HG02642 (cell line): Measurements from ENCODE around the gene WDR38.
"Not testable (repeated sequence)": the region's sequence is repeated elsewhere in the genome, so short reads cannot be mapped to it uniquely, and the experiment has no call there.

ENCODE experiments used
- ATAC-seq: cut with Tn5 transposase; IDR thresholded peaks from one replicate; pipeline ENCODE4 v1.9.1; 2021; ENCODE audit warnings: mild to moderate bottlenecking; ENCODE audit not compliant: unreplicated experiment, poor library complexity

WDR38 gene

GRCh38 chr9:124831642-124832364, 21.5 kb upstream of the WDR38 start:
- no peak for ATAC-seq

GRCh38 chr9:124834591-124834990, 18.7 kb upstream of the WDR38 start:
- ATAC-seq, result no peak

- no peak for ATAC-seq
Observed at GRCh38 chr9:124835026-124835557, 18.2 kb upstream of the WDR38 start.

DNA sequence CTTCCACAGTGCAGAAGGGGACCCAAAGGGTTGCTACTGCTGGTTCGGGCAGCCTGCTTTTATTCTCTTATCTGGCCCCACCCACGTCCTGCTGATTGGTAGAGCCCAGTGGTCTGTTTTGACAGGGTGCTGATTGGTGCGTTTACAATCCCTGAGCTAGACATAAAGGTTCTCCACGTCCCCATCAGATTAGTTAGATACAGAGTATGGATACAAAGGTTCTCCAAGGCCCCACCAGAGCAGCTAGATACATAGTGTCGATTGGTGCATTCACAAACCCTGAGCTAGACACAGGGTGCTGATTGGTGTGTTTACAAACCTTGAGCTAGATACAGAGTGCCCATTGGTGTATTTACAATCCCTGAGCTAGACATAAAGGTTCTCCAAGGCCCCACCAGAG, 15.1 kb upstream of the WDR38 start:
- not testable (repeated sequence) for ATAC-seq

DNA sequence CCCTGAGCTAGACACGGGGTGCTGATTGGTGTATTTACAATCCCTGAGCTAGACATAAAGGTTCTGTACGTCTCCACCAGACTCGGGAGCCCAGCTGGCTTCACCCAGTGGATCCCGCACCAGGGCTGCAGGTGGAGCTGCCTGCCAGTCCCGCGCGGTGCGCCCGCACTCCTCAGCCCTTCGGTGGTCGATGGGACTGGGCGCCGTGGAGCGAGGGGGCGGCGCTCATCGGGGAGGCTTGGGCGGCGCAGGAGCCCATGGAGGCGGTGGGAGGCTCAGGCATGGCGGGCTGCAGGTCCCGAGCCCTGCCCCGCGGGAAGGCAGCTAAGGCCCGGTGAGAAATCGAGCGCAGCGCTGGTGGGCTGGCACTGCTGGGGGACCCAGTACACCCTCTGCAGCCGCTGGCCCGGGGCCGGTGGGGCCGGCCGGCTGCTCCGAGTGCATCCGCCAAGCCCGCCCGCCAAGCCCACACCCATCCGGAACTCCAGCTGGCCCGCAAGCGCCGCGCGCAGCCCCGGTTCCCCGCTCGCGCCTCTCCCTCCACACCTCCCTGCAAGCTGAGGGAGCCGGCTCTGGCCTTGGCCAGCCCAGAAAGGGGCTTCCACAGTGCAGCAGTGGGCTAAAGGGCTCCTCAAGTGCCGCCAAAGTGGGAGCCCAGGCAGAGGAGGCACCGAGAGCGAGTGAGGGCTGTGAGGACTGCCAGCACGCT, 14.5 kb upstream of the WDR38 start:
- not testable (repeated sequence) for ATAC-seq

GRCh38 chr9:124839612-124840299, 13.5 kb upstream of the WDR38 start:
- no peak for ATAC-seq

DNA sequence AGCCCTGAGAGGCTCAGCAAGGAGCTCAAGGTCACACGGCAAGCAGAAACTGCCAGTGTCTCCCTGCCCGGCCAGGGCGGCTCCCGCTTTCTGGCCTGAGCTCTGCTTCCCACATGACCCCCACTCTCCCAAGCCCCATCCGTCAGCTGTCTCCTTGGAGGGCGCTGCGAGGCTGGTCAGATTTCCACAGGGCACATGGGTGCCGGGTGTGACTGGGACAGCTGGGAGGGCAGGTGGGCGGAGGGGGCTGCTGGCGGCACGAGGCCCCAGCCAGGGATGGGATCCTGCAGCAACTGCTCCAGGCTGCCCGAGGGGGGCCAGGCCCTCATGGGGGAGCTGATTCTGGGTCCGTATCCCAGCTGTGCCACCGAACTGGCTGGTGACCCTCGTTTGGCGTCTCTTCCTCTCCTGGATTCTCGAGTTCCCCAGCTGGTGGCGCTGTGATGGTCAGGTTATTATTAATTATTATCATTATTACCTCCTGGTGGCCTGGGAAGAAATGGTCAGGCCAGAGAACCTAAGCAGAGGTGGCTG, 12.9 kb upstream of the WDR38 start:
- ATAC-seq, result no peak

GRCh38 chr9:124841075-124841821, 12.0 kb upstream of the WDR38 start:
- no peak for ATAC-seq

- ATAC-seq, result no peak
Observed at GRCh38 chr9:124843456-124844034, 9.7 kb upstream of the WDR38 start.

- no peak for ATAC-seq
Observed at GRCh38 chr9:124844291-124844690, 9.0 kb upstream of the WDR38 start.

DNA sequence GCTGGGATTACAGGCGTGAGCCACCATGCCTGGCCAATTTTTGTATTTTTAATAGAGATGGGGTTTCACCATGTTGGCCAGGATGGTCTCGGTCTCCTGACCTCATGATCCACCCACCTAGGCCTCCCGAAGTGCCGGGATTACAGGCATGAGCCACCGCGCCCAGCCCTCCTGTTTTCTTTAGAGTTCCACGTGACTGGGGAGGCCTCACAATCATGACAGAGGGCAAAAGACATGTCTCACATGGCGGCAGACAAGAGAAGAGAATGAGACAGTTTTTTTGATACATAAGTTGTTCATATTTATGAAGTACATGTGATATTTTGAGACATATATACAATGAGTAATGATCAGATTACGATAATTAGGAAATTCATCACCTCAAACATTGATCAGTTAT, 6.8 kb upstream of the WDR38 start:
- not testable (repeated sequence) for ATAC-seq

DNA sequence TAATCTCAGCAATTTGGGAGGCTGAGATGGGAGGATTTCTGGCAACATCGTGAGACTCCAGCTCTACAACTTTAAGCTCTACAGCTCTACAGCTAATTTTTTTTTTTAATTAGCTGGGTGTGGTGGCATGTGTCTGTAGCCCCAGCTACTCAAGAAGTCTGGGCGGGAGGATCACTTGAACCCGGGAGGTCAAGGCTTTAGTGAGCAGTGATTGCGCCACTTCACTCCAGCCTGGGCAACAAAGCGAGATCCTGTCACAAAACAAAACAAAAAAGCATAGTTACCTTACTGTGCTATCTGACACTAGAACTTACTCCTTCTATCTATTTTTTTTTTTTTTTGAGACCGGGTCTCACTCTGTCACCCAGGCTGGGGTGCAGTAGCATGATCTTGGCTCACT, 6.3 kb upstream of the WDR38 start:
- no peak for ATAC-seq

DNA sequence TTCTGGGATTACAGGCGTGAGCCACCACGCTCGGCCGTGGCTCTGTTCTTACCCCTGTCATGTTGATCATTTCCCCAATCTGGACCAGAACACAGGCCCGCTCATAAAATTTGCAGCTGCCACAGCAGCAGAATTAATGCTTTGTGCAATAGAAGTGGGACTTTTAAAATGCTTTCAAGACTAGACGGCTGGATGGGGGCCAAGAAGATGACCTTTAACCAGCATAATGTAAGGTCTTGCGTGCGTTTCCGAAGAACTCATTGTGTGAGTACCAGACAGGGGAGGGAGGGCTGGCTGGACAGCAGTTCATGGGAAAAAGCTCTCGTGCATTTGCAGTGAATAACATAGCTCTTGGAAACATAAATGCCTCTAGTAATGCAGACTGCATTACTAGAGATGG, 3.5 kb upstream of the WDR38 start:
- no peak for ATAC-seq

GRCh38 chr9:124852121-124852828, 985 bp upstream of the WDR38 start:
- ATAC-seq, result no peak

DNA sequence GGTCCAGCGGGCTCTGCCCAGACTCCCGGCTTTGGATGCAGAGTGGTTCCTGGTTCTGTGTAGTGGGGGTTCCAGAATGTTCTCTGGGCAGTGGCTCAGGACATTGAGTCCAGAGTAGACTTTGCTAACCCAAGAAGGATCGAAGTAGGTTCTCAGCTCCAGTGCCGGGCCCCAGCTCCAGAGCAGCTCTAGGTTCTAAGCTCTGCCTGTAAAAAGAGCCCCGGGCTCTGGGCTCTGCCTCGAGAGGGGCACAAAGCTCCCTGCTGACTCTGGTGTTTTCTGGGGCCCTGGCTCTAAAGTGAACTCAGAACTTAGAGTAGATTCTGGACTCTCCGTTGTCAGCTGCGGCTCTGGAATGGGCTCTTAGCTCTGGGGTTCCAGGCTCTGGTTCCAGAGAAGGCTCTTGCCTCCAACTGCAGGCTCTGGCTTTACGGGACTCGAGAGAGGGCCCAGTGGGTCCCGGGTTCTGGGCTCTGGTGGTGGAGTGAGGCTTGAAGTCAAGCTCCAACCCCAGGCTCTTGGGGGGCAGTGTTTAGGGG, 414 bp downstream of the WDR38 start:
- ATAC-seq, result no peak

DNA sequence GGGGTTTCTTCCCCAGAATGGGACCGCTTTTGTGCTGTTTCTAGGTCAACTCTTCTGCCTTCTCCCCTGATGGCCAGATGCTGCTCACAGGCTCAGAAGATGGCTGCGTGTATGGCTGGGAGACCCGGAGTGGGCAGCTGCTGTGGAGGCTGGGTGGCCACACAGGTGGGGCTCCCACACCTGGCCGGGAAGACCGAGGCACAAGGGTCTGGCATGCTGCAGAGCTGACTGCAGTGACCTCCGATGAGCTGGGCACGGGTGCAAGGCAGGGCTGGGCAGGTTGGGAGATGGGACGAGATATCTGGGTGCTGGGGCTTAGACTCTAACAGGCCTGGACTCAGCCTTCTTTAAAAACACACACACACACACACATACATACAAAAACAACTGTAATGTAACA, 901 bp downstream of the WDR38 start:
- no peak for ATAC-seq

DNA sequence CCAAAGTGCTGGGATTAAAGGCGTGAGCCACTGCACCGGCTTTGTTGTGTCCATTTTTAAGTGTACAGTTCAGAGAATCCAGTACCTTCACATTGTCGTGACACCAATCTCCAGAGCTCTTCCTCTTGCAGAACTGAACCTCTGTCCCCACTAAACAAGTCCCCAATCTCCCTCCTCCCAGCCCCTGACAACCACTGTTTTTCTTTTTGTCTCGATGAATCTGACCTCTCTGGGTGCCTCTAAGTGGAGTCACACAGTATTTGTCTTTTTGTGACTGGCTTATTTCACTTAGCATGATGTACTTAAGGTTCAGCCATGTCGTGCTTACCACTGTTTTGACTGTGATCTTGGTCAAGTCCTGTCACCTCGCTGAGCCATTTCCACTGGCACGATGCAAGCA, 1.6 kb downstream of the WDR38 start:
- ATAC-seq, result no peak

GRCh38 chr9:124855566-124855943, 2.3 kb downstream of the WDR38 start:
- ATAC-seq, result no peak
